Liver (tissue), 9 donors: Measurements from ENCODE around the gene SLC17A7. TPM values are rescaled to one million over a fixed set of nuclear protein-coding genes. Genes with fewer than 3 reads are reported as not detected.

Experiments
- DNase-seq: peaks from one replicate; pipeline ENCODE4 v3.0.0-alpha.2; 2017; ENCODE audit warnings: low spot score
- H3K27ac ChIP-seq, 2 donors: one replicate each; pipeline ENCODE4 v1.7.0; 2013; ENCODE audit warnings: inconsistent platforms in 2 of 2, low read length in 2 of 2, control low read depth in 1 of 2, low read depth in 1 of 2, mild to moderate bottlenecking in 1 of 2
- H3K27me3 ChIP-seq, 4 donors: one replicate each; pipeline versions ENCODE4 v1.6.1 to v1.7.0; 2013; ENCODE audit warnings: low read length in 3 of 4, inconsistent platforms in 1 of 4, mild to moderate bottlenecking in 1 of 4, moderate library complexity in 1 of 4; ENCODE audit not compliant: control insufficient read depth in 4 of 4, insufficient read depth in 4 of 4
- H3K36me3 ChIP-seq, 4 donors: one replicate each; pipeline versions ENCODE4 v1.6.1 to v1.7.0; 2013; ENCODE audit warnings: low read length in 3 of 4, mild to moderate bottlenecking in 3 of 4, low read depth in 1 of 4, moderate library complexity in 1 of 4; ENCODE audit not compliant: control insufficient read depth in 4 of 4, insufficient read depth in 3 of 4
- H3K4me1 ChIP-seq, 4 donors: one replicate each; pipeline versions ENCODE4 v1.6.1 to v1.7.0; 2013; ENCODE audit warnings: low read length in 3 of 4, mild to moderate bottlenecking in 3 of 4, moderate library complexity in 1 of 4; ENCODE audit not compliant: control insufficient read depth in 4 of 4, insufficient read depth in 4 of 4
- H3K4me3 ChIP-seq, 3 donors: one replicate each; pipeline versions ENCODE4 v1.6.1 to v1.7.0; 2013; ENCODE audit warnings: low read length in 3 of 3, control low read depth in 1 of 3, low read depth in 1 of 3, mild to moderate bottlenecking in 1 of 3
- H3K9ac ChIP-seq, 2 donors: one replicate each; pipeline ENCODE4 v1.7.0; 2013; ENCODE audit warnings: low read length in 2 of 2, mild to moderate bottlenecking in 2 of 2, moderate library complexity in 2 of 2, control low read depth in 1 of 2, low read depth in 1 of 2
- H3K9me3 ChIP-seq, 4 donors: one replicate each; pipeline versions ENCODE4 v1.6.1 to v1.7.0; 2013; ENCODE audit warnings: low read length in 3 of 4; ENCODE audit not compliant: control insufficient read depth in 4 of 4
- EGR1 ChIP-seq, 2 donors: IDR thresholded peaks; 2 replicates each; pipeline ENCODE4 v1.6.1; 2016 to 2018; ENCODE audit warnings: antibody characterized with exemption in 2 of 2, low read depth in 2 of 2
- FOXA1 ChIP-seq: IDR thresholded peaks from 2 replicates; pipeline ENCODE4 v1.6.1; 2016; ENCODE audit warnings: antibody characterized with exemption
- FOXA2 ChIP-seq: IDR thresholded peaks from 2 replicates; pipeline ENCODE4 v1.6.1; 2016; ENCODE audit warnings: antibody characterized with exemption
- GABPA ChIP-seq, 2 donors: IDR thresholded peaks in 1 of 2; conservative IDR thresholded peaks in 1 of 2; 2 replicates each; pipeline ENCODE4 v1.6.1; 2016; ENCODE audit warnings: antibody characterized with exemption in 2 of 2, mild to moderate bottlenecking in 1 of 2, moderate library complexity in 1 of 2
- HNF4A ChIP-seq, 2 donors: conservative IDR thresholded peaks; 2 replicates each; pipeline ENCODE4 v1.6.1; 2016; ENCODE audit warnings: antibody characterized with exemption in 2 of 2, mild to moderate bottlenecking in 2 of 2
- HNF4G ChIP-seq: IDR thresholded peaks from 2 replicates; pipeline ENCODE4 v1.6.1; 2016; ENCODE audit warnings: antibody characterized with exemption
- JUND ChIP-seq, 2 donors: IDR thresholded peaks; 2 replicates each; pipeline ENCODE4 v1.6.1; 2016; ENCODE audit warnings: antibody characterized with exemption in 2 of 2
- NR2F2 ChIP-seq: IDR thresholded peaks from 2 replicates; pipeline ENCODE4 v1.6.1; 2016; ENCODE audit warnings: antibody characterized with exemption
- RAD21 ChIP-seq, 2 donors: IDR thresholded peaks; 2 replicates each; pipeline ENCODE4 v1.6.1; 2016; ENCODE audit warnings: antibody characterized with exemption in 2 of 2, mild to moderate bottlenecking in 2 of 2
- REST ChIP-seq: IDR thresholded peaks from 2 replicates; pipeline ENCODE4 v1.6.1; 2016; ENCODE audit warnings: antibody characterized with exemption, mild to moderate bottlenecking
- RXRA ChIP-seq, 2 donors: IDR thresholded peaks; 2 replicates each; pipeline ENCODE4 v1.6.1; 2017 to 2018; ENCODE audit warnings: antibody characterized with exemption in 2 of 2, mild to moderate bottlenecking in 1 of 2
- SP1 ChIP-seq: IDR thresholded peaks from 2 replicates; pipeline ENCODE4 v1.6.1; 2018; ENCODE audit warnings: antibody characterized with exemption, mild to moderate bottlenecking
- TAF1 ChIP-seq: conservative IDR thresholded peaks from 2 replicates; pipeline ENCODE4 v1.6.1; 2016; ENCODE audit warnings: antibody characterized with exemption, mild to moderate bottlenecking
- YY1 ChIP-seq: IDR thresholded peaks from 2 replicates; pipeline ENCODE4 v1.6.1; 2016; ENCODE audit warnings: antibody characterized with exemption, mild to moderate bottlenecking
- ZBTB33 ChIP-seq: IDR thresholded peaks from 2 replicates; pipeline ENCODE4 v1.6.1; 2016; ENCODE audit warnings: antibody characterized with exemption
- WGBS: extraction: QIAGEN DNeasy Blood & Tissue Kit; methylation state at CpG from one replicate; pipeline ENCODE4 v1.1.7; 2013; 5-methylcytosine and 5-hydroxymethylcytosine counted together
- polyA plus RNA-seq, 2 donors: library from polyadenylated mRNA; stranded (reverse) in 1 of 2; unstranded in 1 of 2; fragments of 200-250 nt in 1 of 2; fragments of >200 nt in 1 of 2; fragmentation: Nextera tagmentation in 1 of 2; extraction: Ambion mirVana in 1 of 2; gene quantifications; one replicate each; pipeline versions ENCODE4 v1.2.1 to v1.2.3, GENCODE V29; 2013 to 2015
- total RNA-seq, 2 donors: library from RNA; depleted of rRNA; stranded (reverse); fragments of >200 nt; gene quantifications; one replicate each; pipeline ENCODE4 v1.2.3, GENCODE V29; 2014
- TF ChIP-seq, protein P1 (sequence below): fragments of 150-350 bp; IDR thresholded peaks from 2 replicates; pipeline ENCODE4 v1.5.1; 2017; ENCODE audit warnings: improper control_type of control experiment, low read depth, low read length; ENCODE audit not compliant: missing input control
- TF ChIP-seq, protein P2 (sequence below): IDR thresholded peaks from 2 replicates; pipeline ENCODE4 v1.6.1; 2016; ENCODE audit warnings: antibody characterized with exemption
- TF ChIP-seq, protein P3 (sequence below): IDR thresholded peaks from 2 replicates; pipeline ENCODE4 v1.6.1; 2016; ENCODE audit warnings: antibody characterized with exemption
- donor health status: healthy.
- donor health status: healthy.
- donor health status: healthy.
- donor health status: healthy.
- donor health status: healthy.

Gene SLC17A7
- total and polyA plus RNA-seq, 4 donors = 0.06 to 0.08 TPM; not detected in 2

GRCh38 chr19:49481020-49481683 is 39.8 kb upstream of the SLC17A7 start:
- no peak overlapping the region for H3K4me3 ChIP-seq
- no peak for DNase-seq
- H3K9ac ChIP-seq = no peak overlapping the region
- H3K9me3 ChIP-seq = no peaks in the 10 kb centered on the region
- H3K36me3 ChIP-seq = no peaks in the 10 kb centered on the region
- TF ChIP-seq JUND (IDR thresholded peaks at IDR 0.05) (no peak), FOXA2 (no peak), EGR1 (IDR thresholded peaks at IDR 0.05; ENCODE audit: low read depth in 2 of 2) (no peak), HNF4A (conservative IDR thresholded peaks at IDR 0.05) (no peak)
- no peak overlapping the region for H3K27ac ChIP-seq
- H3K4me1 ChIP-seq = no peaks in the 10 kb centered on the region
- 92% methylated on average over 7 of the region's 7 CpGs for WGBS
- H3K27me3 ChIP-seq = no peaks in the 10 kb centered on the region

- H3K36me3 ChIP-seq = no peaks in the 10 kb centered on the region
- TF ChIP-seq, protein P1, sequence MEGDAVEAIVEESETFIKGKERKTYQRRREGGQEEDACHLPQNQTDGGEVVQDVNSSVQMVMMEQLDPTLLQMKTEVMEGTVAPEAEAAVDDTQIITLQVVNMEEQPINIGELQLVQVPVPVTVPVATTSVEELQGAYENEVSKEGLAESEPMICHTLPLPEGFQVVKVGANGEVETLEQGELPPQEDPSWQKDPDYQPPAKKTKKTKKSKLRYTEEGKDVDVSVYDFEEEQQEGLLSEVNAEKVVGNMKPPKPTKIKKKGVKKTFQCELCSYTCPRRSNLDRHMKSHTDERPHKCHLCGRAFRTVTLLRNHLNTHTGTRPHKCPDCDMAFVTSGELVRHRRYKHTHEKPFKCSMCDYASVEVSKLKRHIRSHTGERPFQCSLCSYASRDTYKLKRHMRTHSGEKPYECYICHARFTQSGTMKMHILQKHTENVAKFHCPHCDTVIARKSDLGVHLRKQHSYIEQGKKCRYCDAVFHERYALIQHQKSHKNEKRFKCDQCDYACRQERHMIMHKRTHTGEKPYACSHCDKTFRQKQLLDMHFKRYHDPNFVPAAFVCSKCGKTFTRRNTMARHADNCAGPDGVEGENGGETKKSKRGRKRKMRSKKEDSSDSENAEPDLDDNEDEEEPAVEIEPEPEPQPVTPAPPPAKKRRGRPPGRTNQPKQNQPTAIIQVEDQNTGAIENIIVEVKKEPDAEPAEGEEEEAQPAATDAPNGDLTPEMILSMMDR = no peak
- TF ChIP-seq EGR1 (IDR thresholded peaks at IDR 0.05; ENCODE audit: low read depth in 2 of 2) (no peak), FOXA1 (no peak), ZBTB33 (no peak), HNF4A (conservative IDR thresholded peaks at IDR 0.05) (no peak), SP1 (no peak), REST (no peak), NR2F2 (no peak), RAD21 (IDR thresholded peaks at IDR 0.05) (no peak), GABPA (IDR thresholded peaks at IDR 0.05 in 1 of 2, conservative IDR thresholded peaks at IDR 0.05 in 1 of 2) (no peak), RXRA (IDR thresholded peaks at IDR 0.05) (no peak), JUND (IDR thresholded peaks at IDR 0.05) (no peak), YY1 (no peak), TAF1 (no peak), FOXA2 (no peak), HNF4G (no peak)
- TF ChIP-seq, protein P2, sequence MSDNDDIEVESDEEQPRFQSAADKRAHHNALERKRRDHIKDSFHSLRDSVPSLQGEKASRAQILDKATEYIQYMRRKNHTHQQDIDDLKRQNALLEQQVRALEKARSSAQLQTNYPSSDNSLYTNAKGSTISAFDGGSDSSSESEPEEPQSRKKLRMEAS = no peak
- TF ChIP-seq, protein P3, sequence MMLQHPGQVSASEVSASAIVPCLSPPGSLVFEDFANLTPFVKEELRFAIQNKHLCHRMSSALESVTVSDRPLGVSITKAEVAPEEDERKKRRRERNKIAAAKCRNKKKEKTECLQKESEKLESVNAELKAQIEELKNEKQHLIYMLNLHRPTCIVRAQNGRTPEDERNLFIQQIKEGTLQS = no peak
- no peak overlapping the region for H3K27ac ChIP-seq
- 98% methylated on average over 14 of the region's 14 CpGs for WGBS
- no peaks in the 10 kb centered on the region for H3K27me3 ChIP-seq
- no peaks in the 10 kb centered on the region for H3K9me3 ChIP-seq
- no peak overlapping the region for H3K4me3 ChIP-seq
- DNase-seq = no peak
- no peak overlapping the region for H3K9ac ChIP-seq
- no peaks in the 10 kb centered on the region for H3K4me1 ChIP-seq
Observed at GRCh38 chr19:49479975-49480628, 38.8 kb upstream of the SLC17A7 start.
